Lung (tissue), 12 donors: ENCODE data around the gene TBC1D4. TPM values are rescaled to one million over a fixed set of nuclear protein-coding genes. Genes with fewer than 3 reads are reported as not detected.

Source experiments
- ATAC-seq: fragments of 200-7000 bp; cut with Tn5 transposase; one replicate; pipeline ENCODE4 v1.9.1; 2020; ENCODE audit warnings: moderate number of reproducible peaks; ENCODE audit not compliant: insufficient read depth, low FRiP score
- DNase-seq, 3 donors: peaks; one replicate each; pipeline ENCODE4 v3.0.0-alpha.2; 2013 to 2017
- H3K27ac ChIP-seq, 2 donors: one replicate each; pipeline ENCODE4 v1.5.1; 2013; ENCODE audit warnings: mild to moderate bottlenecking in 2 of 2, moderate library complexity in 2 of 2, control low read depth in 1 of 2, inconsistent platforms in 1 of 2, low read depth in 1 of 2, low read length in 1 of 2
- H3K27me3 ChIP-seq, 3 donors: one replicate each; pipeline ENCODE4 v1.5.1; 2013; ENCODE audit warnings: low read length in 2 of 3; ENCODE audit not compliant: control insufficient read depth in 3 of 3, insufficient read depth in 3 of 3
- H3K36me3 ChIP-seq, 4 donors: one replicate each; pipeline ENCODE4 v1.5.1; 2013; ENCODE audit warnings: low read length in 4 of 4, mild to moderate bottlenecking in 1 of 4, moderate library complexity in 1 of 4; ENCODE audit not compliant: control insufficient read depth in 4 of 4, insufficient read depth in 4 of 4
- H3K4me1 ChIP-seq, 5 donors: one replicate each; pipeline ENCODE4 v1.5.1; 2013; ENCODE audit warnings: low read length in 5 of 5, mild to moderate bottlenecking in 2 of 5, moderate library complexity in 1 of 5; ENCODE audit not compliant: control insufficient read depth in 5 of 5, insufficient read depth in 5 of 5
- H3K4me3 ChIP-seq: one replicate; pipeline ENCODE4 v1.5.1; 2013; ENCODE audit warnings: mild to moderate bottlenecking, control low read depth, moderate library complexity
- H3K9ac ChIP-seq, 2 donors: one replicate each; pipeline ENCODE4 v1.5.1; 2013; ENCODE audit warnings: low read length in 2 of 2, control low read depth in 1 of 2; ENCODE audit not compliant: insufficient read depth in 1 of 2
- H3K9me3 ChIP-seq, 4 donors: one replicate each; pipeline ENCODE4 v1.5.1; 2013; ENCODE audit warnings: low read length in 3 of 4, mild to moderate bottlenecking in 1 of 4, moderate library complexity in 1 of 4; ENCODE audit not compliant: control insufficient read depth in 4 of 4, insufficient read depth in 3 of 4
- WGBS, 2 donors: extraction: QIAGEN DNeasy Blood & Tissue Kit; methylation state at CpG; one replicate each; pipeline ENCODE4 v1.1.7; 2013; 5-methylcytosine and 5-hydroxymethylcytosine counted together
- polyA plus RNA-seq, 2 donors: library from polyadenylated mRNA; stranded (reverse); fragments of 200-250 nt; gene quantifications; one replicate each; pipeline ENCODE4 v1.2.1, GENCODE V29; 2013
- total RNA-seq, 2 donors: library from RNA; depleted of rRNA in 1 of 2; stranded (reverse); fragments of >200 nt in 1 of 2; gene quantifications; one replicate each; pipeline ENCODE4 v1.2.1, GENCODE V29; 2014 to 2021
- TF ChIP-seq, protein P1 (sequence below): IDR thresholded peaks from 2 replicates; pipeline ENCODE4 v1.5.1; 2012; ENCODE audit warnings: mild to moderate bottlenecking; ENCODE audit errors: control extremely low read depth, extremely low read depth
- donor health status: control.
- donor health status: control.
- donor health status: Bipolar disorder and iron deficiency.
- donor health status: healthy.
- donor health status: DM: yes; HTN: yes; CAD: no.

TBC1D4 gene
- total and polyA plus RNA-seq, 4 donors = 4.3 to 26.4 (median 14.0) TPM

- Histone ChIP-seq H3K36me3 (no peaks in the 10 kb centered on the region), H3K4me1 (peaks cover 0 to 34% (median 13%) of the 10 kb centered on the region in 5 donors), H3K4me3 (no peak overlapping the region), H3K9me3 (no peaks in the 10 kb centered on the region), H3K9ac (no peak overlapping the region), H3K27me3 (no peaks in the 10 kb centered on the region), H3K27ac (no peak overlapping the region)
- ATAC-seq = no peak
- 91 to 93% methylated on average over 7 of the region's 7 CpGs for WGBS, 2 donors
- DNase-seq = no peak
- TF ChIP-seq, protein P1, sequence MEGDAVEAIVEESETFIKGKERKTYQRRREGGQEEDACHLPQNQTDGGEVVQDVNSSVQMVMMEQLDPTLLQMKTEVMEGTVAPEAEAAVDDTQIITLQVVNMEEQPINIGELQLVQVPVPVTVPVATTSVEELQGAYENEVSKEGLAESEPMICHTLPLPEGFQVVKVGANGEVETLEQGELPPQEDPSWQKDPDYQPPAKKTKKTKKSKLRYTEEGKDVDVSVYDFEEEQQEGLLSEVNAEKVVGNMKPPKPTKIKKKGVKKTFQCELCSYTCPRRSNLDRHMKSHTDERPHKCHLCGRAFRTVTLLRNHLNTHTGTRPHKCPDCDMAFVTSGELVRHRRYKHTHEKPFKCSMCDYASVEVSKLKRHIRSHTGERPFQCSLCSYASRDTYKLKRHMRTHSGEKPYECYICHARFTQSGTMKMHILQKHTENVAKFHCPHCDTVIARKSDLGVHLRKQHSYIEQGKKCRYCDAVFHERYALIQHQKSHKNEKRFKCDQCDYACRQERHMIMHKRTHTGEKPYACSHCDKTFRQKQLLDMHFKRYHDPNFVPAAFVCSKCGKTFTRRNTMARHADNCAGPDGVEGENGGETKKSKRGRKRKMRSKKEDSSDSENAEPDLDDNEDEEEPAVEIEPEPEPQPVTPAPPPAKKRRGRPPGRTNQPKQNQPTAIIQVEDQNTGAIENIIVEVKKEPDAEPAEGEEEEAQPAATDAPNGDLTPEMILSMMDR = no peak
These were observed 12.9 kb downstream of the TBC1D4 start for GRCh38 chr13:75469047-75469446.

GRCh38 chr13:75468602-75469001 is 13.4 kb downstream of the TBC1D4 start:
- Histone ChIP-seq H3K27ac (no peak overlapping the region), H3K9ac (no peak overlapping the region), H3K27me3 (no peaks in the 10 kb centered on the region), H3K36me3 (no peaks in the 10 kb centered on the region), H3K4me1 (peaks cover 0 to 35% (median 13%) of the 10 kb centered on the region in 5 donors), H3K9me3 (no peaks in the 10 kb centered on the region), H3K4me3 (no peak overlapping the region)
- DNase-seq (no peak), ATAC-seq (no peak)
- TF ChIP-seq, protein P1 = no peak
- 81 to 86% methylated on average over 5 of the region's 5 CpGs for WGBS, 2 donors

GRCh38 chr13:75468098-75468497 is 13.9 kb downstream of the TBC1D4 start:
- DNase-seq = peak in 1 of 3 donors; percentile 21
- H3K27me3 ChIP-seq = no peaks in the 10 kb centered on the region
- no peaks in the 10 kb centered on the region for H3K36me3 ChIP-seq
- peak overlapping the region in 1 of 2 donors; percentile 53 for H3K27ac ChIP-seq
- H3K9ac ChIP-seq = peak overlapping the region in 1 of 2 donors; percentile 40
- ATAC-seq = no peak
- WGBS, 2 donors = 75 to 88% methylated on average over 1 of the region's 1 CpG
- TF ChIP-seq, protein P1 = no peak
- no peak overlapping the region for H3K4me3 ChIP-seq
- H3K9me3 ChIP-seq = no peaks in the 10 kb centered on the region
- H3K4me1 ChIP-seq = peaks cover 0 to 34% (median 13%) of the 10 kb centered on the region in 5 donors
